Measurements from ENCODE around the gene PDE4D. TPM values are rescaled to one million over a fixed set of nuclear protein-coding genes. Genes with fewer than 3 reads are reported as not detected.
A peak's percentile ranks its signal among the peaks of the same experiment; 100 is the strongest.

Gene PDE4D
- total RNA-seq, 1 donor = 19.9 TPM

DNA sequence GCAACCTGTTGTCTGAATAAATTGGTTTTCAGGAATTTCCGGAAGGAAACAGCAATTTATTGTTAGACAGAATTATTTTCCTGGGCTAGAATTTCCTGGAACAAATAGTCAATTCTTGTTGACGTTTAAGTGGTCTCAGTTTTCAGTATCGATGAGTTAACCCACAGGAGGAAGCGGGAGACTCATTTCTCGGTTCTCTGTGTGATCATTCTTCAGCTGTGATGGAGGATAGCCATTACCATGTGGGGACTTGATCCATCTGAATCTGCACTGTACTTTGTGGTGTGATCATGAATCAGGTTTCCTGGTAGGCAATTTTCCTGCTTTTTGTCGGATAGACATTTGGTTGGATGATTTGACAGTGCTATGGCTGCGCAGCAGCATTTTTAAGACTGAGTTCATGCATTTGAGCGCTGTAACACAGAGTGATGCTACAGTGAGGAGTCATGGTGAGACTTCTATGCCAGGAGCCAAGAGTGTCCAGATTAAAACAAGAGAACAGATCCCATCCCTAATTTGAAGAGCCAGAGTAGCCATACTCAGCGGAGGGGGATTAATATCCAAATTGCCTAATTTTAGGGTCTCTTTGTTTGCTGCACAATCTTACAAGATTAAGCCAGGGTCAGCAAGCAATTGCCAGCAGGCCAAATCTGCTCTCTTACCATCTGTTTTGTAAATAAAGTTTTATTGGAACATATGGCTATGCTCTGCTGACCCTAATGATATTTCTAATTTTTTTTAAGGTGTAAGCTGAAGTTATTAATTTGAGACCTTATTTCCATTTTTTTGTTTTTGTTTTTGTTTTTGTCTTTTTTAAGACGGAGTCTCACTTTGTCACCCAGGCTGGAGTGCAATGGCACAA lies 954.7 kb downstream of the PDE4D start:
- Histone ChIP-seq H3K9me3 (ENCODE audit: low read depth, low read length) (no peaks in the 10 kb centered on the region), H3K79me2 (ENCODE audit: insufficient read depth, low read length) (no peaks in the 10 kb centered on the region), H3K4me3 (ENCODE audit: insufficient read depth, low read length) (no peak overlapping the region), H3K27me3 (ENCODE audit: insufficient read depth, low read length) (no peaks in the 10 kb centered on the region), H4K20me1 (ENCODE audit: insufficient read depth, low read length) (no peaks in the 10 kb centered on the region), H3K4me2 (ENCODE audit: insufficient read depth, low read length) (no peak overlapping the region), H3K36me3 (ENCODE audit: insufficient read depth, low read length) (no peaks in the 10 kb centered on the region), H2AFZ (ENCODE audit: low read length) (no peak overlapping the region), H3K27ac (ENCODE audit: low read depth, low read length) (no peak overlapping the region), H3K4me1 (ENCODE audit: insufficient read depth, low read length) (peaks cover 21% of the 10 kb centered on the region)
- TF ChIP-seq, protein P1, sequence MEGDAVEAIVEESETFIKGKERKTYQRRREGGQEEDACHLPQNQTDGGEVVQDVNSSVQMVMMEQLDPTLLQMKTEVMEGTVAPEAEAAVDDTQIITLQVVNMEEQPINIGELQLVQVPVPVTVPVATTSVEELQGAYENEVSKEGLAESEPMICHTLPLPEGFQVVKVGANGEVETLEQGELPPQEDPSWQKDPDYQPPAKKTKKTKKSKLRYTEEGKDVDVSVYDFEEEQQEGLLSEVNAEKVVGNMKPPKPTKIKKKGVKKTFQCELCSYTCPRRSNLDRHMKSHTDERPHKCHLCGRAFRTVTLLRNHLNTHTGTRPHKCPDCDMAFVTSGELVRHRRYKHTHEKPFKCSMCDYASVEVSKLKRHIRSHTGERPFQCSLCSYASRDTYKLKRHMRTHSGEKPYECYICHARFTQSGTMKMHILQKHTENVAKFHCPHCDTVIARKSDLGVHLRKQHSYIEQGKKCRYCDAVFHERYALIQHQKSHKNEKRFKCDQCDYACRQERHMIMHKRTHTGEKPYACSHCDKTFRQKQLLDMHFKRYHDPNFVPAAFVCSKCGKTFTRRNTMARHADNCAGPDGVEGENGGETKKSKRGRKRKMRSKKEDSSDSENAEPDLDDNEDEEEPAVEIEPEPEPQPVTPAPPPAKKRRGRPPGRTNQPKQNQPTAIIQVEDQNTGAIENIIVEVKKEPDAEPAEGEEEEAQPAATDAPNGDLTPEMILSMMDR (IDR thresholded peaks at IDR 0.05; ENCODE audit: extremely low read depth, low read depth, low read length) = no peak
- DNase-seq (ENCODE audit: insufficient read length, low spot score, missing footprints) = no peak

DNA sequence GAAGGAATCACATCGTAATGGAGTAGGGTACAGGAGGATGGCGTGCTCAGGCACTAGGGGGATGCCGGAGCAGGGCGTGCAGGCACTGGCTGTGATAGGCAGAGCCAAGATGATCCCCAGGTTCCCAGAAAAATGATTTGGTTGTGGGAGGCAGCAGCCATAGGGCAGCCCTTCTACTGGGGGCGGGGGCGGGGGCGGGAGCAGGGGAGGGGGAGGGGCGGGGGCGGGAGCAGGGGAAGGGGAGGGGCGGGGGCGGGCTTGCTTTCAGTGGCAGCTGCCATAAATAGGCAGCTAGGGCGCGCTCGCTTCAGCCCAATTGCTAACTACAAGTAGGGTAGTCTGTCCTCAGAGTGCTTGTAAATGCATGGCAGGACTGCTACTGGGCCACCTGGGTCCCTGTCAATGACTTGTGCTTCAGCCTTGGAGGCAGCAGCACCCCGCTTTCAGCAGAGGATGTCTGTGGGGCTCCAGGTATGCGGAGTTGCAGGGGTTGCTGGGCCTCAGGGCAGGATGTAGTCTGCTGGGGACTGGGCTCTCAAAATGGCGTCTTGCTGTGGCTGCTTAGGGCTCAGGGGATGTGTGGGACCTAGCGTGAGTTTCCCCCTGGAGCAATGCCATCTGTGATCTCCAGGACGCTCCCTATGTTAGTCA lies 956.4 kb downstream of the PDE4D start:
- no peak overlapping the region for H3K27ac ChIP-seq (ENCODE audit: low read depth, low read length)
- no peaks in the 10 kb centered on the region for H3K9me3 ChIP-seq (ENCODE audit: low read depth, low read length)
- no peaks in the 10 kb centered on the region for H3K79me2 ChIP-seq (ENCODE audit: insufficient read depth, low read length)
- no peaks in the 10 kb centered on the region for H3K36me3 ChIP-seq (ENCODE audit: insufficient read depth, low read length)
- H3K27me3 ChIP-seq (ENCODE audit: insufficient read depth, low read length) = no peaks in the 10 kb centered on the region
- H3K4me3 ChIP-seq (ENCODE audit: insufficient read depth, low read length) = no peak overlapping the region
- peaks cover 18% of the 10 kb centered on the region for H3K4me1 ChIP-seq (ENCODE audit: insufficient read depth, low read length)
- TF ChIP-seq, protein P1 (IDR thresholded peaks at IDR 0.05; ENCODE audit: extremely low read depth, low read depth, low read length) = no peak
- H2AFZ ChIP-seq (ENCODE audit: low read length) = no peak overlapping the region
- H4K20me1 ChIP-seq (ENCODE audit: insufficient read depth, low read length) = no peaks in the 10 kb centered on the region
- no peak overlapping the region for H3K4me2 ChIP-seq (ENCODE audit: insufficient read depth, low read length)
- DNase-seq (ENCODE audit: insufficient read length, low spot score, missing footprints) = no peak

DNA sequence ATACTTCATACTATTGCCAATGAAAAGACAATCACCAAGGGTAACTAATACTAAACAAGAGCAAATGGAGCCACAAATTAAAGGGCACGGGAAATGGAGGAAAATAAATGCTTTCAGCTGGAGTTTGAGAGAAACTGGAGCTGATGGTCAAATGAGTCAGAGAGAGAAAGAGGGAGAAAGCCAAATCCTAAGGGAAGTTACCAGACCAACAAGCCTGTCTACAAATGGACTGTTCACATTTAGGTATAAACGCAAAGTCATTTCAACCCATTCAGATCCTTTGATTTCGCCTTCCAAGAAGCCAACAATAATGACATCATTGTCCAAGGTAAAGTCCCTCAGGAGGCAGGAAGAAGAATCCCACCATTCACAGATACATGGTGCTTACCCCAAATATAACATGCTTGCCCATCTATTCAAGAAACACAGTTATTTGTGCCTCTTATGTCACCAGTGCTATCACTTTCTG lies 958.9 kb downstream of the PDE4D start:
- Histone ChIP-seq H3K27me3 (ENCODE audit: insufficient read depth, low read length) (no peaks in the 10 kb centered on the region), H3K4me3 (ENCODE audit: insufficient read depth, low read length) (peak overlapping the region; percentile 50), H3K36me3 (ENCODE audit: insufficient read depth, low read length) (no peaks in the 10 kb centered on the region), H3K4me1 (ENCODE audit: insufficient read depth, low read length) (peaks cover 15% of the 10 kb centered on the region), H3K9me3 (ENCODE audit: low read depth, low read length) (no peaks in the 10 kb centered on the region), H3K27ac (ENCODE audit: low read depth, low read length) (peak overlapping the region; percentile 65), H4K20me1 (ENCODE audit: insufficient read depth, low read length) (no peaks in the 10 kb centered on the region), H2AFZ (ENCODE audit: low read length) (peak overlapping the region; percentile 85), H3K4me2 (ENCODE audit: insufficient read depth, low read length) (peak overlapping the region; percentile 47), H3K79me2 (ENCODE audit: insufficient read depth, low read length) (no peaks in the 10 kb centered on the region)
- DNase-seq (ENCODE audit: insufficient read length, low spot score, missing footprints) = no peak
- TF ChIP-seq, protein P1 (IDR thresholded peaks at IDR 0.05; ENCODE audit: extremely low read depth, low read depth, low read length) = no peak

Measured in osteoblast (primary cell).